Mesodermal cell (in vitro differentiated cells): ENCODE data around the gene LZTR1.
"Not testable (repeated sequence)": the region's sequence is repeated elsewhere in the genome, so short reads cannot be mapped to it uniquely, and the experiment has no call there.

Source experiments
- H3K27ac ChIP-seq: 2 replicates; pipeline ENCODE4 v1.7.0; 2013; ENCODE audit warnings: mild to moderate bottlenecking, low read depth, low read length, moderate library complexity; ENCODE audit not compliant: severe bottlenecking
- H3K36me3 ChIP-seq: 2 replicates; pipeline ENCODE4 v1.7.1; 2013; ENCODE audit warnings: mild to moderate bottlenecking, low read length, moderate library complexity; ENCODE audit not compliant: control insufficient read depth, insufficient read depth
- H3K4me1 ChIP-seq: one replicate; pipeline ENCODE4 v1.7.1; 2013; ENCODE audit warnings: mild to moderate bottlenecking, low read length; ENCODE audit not compliant: insufficient read depth, control insufficient read depth, poor library complexity, severe bottlenecking
- H3K4me3 ChIP-seq: 2 replicates; pipeline ENCODE4 v1.7.0; 2013; ENCODE audit warnings: low read length, control low read depth, mild to moderate bottlenecking; ENCODE audit not compliant: insufficient read depth, poor library complexity, severe bottlenecking; ENCODE audit errors: extremely low read depth
- H3K9me3 ChIP-seq: 2 replicates; pipeline ENCODE4 v1.7.1; 2013; ENCODE audit warnings: mild to moderate bottlenecking, low read length, moderate library complexity; ENCODE audit not compliant: control insufficient read depth
- WGBS, 2 experiments: methylation state at CpG; one replicate each; pipeline ENCODE4 v1.1.5; 2013; ENCODE audit warnings: missing lambda C conversion rate in 2 of 2; ENCODE audit not compliant: insufficient coverage in 2 of 2; 5-methylcytosine and 5-hydroxymethylcytosine counted together

LZTR1 gene

DNA sequence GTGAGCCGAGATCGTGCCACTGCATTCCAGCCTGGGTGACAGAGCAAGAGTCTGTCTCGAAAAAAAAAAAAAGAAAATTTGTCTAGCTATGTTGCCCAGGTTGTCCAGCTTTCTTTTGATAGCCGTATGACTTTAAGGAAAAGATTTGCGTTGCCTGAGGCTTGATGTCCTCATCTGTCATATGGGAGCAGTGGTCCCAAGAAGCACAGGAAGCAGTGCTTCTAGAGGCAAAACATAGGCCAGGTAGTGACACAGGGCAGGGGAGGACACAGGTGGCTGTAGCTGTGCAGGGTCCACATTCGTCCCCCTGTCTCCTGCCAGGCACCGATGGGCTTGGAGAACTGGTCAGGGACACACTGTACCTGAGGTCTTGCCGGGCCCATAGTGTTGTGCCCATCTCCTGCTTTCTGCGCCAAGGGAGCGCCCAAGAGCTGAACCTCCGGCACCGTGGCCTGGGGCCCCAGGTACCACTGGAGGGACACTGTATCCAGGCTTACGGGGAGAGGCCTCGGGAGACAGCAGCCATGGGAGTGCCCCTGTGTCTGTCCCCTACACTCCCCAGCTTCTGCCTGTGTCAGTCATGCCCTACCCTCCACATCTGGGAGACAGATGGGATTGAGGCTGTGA, 65.1 kb downstream of the LZTR1 start:
- H3K27ac ChIP-seq, result no peak overlapping the region
- H3K4me1 ChIP-seq, result peaks cover 18% of the 10 kb centered on the region
- no peak overlapping the region for H3K4me3 ChIP-seq
- no peaks in the 10 kb centered on the region for H3K36me3 ChIP-seq
- WGBS, 2 experiments, result 94 to 95% methylated on average over 14 of the region's 14 CpGs
- no peaks in the 10 kb centered on the region for H3K9me3 ChIP-seq

DNA sequence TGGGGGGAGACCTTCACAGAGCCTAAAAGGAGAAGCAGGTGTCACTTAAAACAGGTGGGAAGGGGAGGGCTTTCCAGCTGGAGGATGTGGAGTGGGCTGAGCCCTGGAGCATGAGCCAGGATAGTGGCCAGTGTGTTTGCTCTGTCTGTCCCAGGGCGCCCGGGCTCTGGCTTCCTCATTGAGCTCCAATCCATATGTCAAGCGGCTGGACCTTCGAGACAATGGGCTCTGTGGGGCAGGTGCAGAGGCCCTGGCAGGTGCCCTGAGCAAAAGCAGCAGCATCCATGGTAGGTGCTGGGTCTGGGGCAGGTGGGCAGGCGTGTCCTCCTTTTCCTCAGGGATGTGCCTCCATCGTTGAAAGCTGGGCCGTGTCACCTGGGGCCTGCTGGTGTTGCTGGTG, 65.6 kb downstream of the LZTR1 start:
- H3K36me3 ChIP-seq, result no peaks in the 10 kb centered on the region
- no peak overlapping the region for H3K27ac ChIP-seq
- peaks cover 19% of the 10 kb centered on the region for H3K4me1 ChIP-seq
- no peak overlapping the region for H3K4me3 ChIP-seq
- 73 to 95% methylated on average over 5 of the region's 7 CpGs for WGBS, 2 experiments
- no peaks in the 10 kb centered on the region for H3K9me3 ChIP-seq

DNA sequence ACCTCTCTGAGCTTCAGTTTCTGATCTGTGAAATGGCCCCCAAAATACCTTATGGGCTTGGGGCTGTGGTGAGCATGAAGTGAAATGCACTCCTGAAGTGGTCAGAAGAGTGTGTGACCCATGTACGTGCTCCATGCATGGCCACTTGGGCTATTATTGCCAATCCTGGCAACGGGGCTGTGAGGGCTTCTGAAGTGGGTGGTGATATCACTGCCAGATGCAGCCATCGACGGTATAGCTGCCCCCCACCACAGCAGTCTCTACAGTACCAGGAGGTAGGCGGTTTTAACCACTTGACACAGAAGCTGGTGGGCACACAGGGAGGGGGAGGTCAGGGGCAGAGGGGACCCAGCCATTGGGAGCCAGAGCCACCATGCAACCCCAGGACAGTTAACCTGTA, 66.4 kb downstream of the LZTR1 start:
- H3K27ac ChIP-seq, H3K36me3 ChIP-seq, H3K9me3 ChIP-seq, H3K4me3 ChIP-seq: not testable (repeated sequence)
- 80 to 91% methylated on average over 1 to 5 of the region's 5 CpGs for WGBS, 2 experiments
- peaks cover 19% of the 10 kb centered on the region for H3K4me1 ChIP-seq
